A549 (cell line): ENCODE results near the gene TYW1B. TPM values are rescaled to one million over a fixed set of nuclear protein-coding genes. Genes with fewer than 3 reads are reported as not detected.
"Not testable (repeated sequence)": the region's sequence is repeated elsewhere in the genome, so short reads cannot be mapped to it uniquely, and the experiment has no call there.

Experiments used
- ATAC-seq, 2 experiments: fragments of 200-7000 bp in 1 of 2; fragments of >200 bp in 1 of 2; cut with Nextera tagmentation in 1 of 2; cut with Tn5 transposase in 1 of 2; 3 replicates each; pipeline versions ENCODE4 v1.8.0 to v1.9.1; 2018 to 2020; ENCODE audit warnings: mild to moderate bottlenecking in 1 of 2, moderate library complexity in 1 of 2
- CTCF ChIA-PET: fragments of 300-600 bp; sonication (Branson Sonifier 250); formaldehyde crosslinking; extraction: SDS; loops from one replicate; lab custom pipeline; 2021; ENCODE audit warnings: antibody characterized with exemption, inconsistent platforms; lab: Yijun Ruan, JAX
- POLR2A ChIA-PET: fragments of 350-600 bp; formaldehyde crosslinking; extraction: SDS; loops from one replicate; lab custom pipeline; 2021; ENCODE audit warnings: antibody characterized with exemption, inconsistent platforms; lab: Yijun Ruan, JAX
- DNase-seq, 2 experiments: peaks; one replicate each; pipeline versions ENCODE4 v3.0.0 to v3.0.0-alpha.2; 2011 to 2016; ENCODE audit warnings: low read depth in 1 of 2, low spot score in 1 of 2
- FAIRE-seq: peaks from 2 replicates; lab custom pipeline; 2011; peaks lifted over from hg19 to GRCh38; lab: Jason Lieb, UNC
- H3K27ac ChIP-seq, 2 experiments: fragments of >200 bp; sonication (Bioruptor Twin); formaldehyde crosslinking; 3 replicates each; pipeline ENCODE4 v1.5.1; 2016 to 2017
- H3K4me1 ChIP-seq: fragments of >200 bp; sonication (Bioruptor Twin); formaldehyde crosslinking; 3 replicates; pipeline ENCODE4 v1.6.1; 2016
- H3K4me2 ChIP-seq: fragments of >200 bp; sonication (Bioruptor Twin); formaldehyde crosslinking; 3 replicates; pipeline ENCODE4 v1.6.1; 2016
- H3K4me3 ChIP-seq: fragments of >200 bp; sonication (Bioruptor Twin); formaldehyde crosslinking; 3 replicates; pipeline ENCODE4 v1.5.1; 2016
- H3K9me3 ChIP-seq: fragments of >200 bp; sonication (Bioruptor Twin); formaldehyde crosslinking; 3 replicates; pipeline ENCODE4 v1.6.1; 2016
- CHD4 ChIP-seq: fragments of 200-600 bp; sonication (generic); IDR thresholded peaks from 2 replicates; pipeline ENCODE4 v1.6.1; 2016; ENCODE audit warnings: antibody characterized with exemption, mild to moderate bottlenecking, borderline replicate concordance
- FOSL2 ChIP-seq, 2 experiments: fragments of 450-650 bp in 1 of 2; fragments of >200 bp in 1 of 2; sonication (Bioruptor Twin) in 1 of 2; formaldehyde crosslinking; IDR thresholded peaks; 2 replicates each; pipeline versions ENCODE4 v1.5.0 to v1.6.1; 2016 to 2020; ENCODE audit warnings: mild to moderate bottlenecking in 1 of 2, moderate library complexity in 1 of 2
- GATA3 ChIP-seq: IDR thresholded peaks from 2 replicates; pipeline ENCODE4 v1.6.1; 2012; ENCODE audit warnings: borderline replicate concordance
- HDAC2 ChIP-seq: fragments of 200-600 bp; sonication (generic); IDR thresholded peaks from 2 replicates; pipeline ENCODE4 v1.6.1; 2016
- HOXA7 ChIP-seq: fragments of 250-450 bp; sonication (Bioruptor Pico); IDR thresholded peaks from 2 replicates; pipeline ENCODE4 v1.5.0; 2020; ENCODE audit warnings: mild to moderate bottlenecking, moderate library complexity
- HOXB13 ChIP-seq: fragments of 250-450 bp; sonication (Bioruptor Pico); IDR thresholded peaks from 2 replicates; pipeline ENCODE4 v1.5.0; 2020; ENCODE audit warnings: low read depth, mild to moderate bottlenecking, moderate library complexity
- HOXB5 ChIP-seq: fragments of 250-450 bp; sonication (Bioruptor Pico); IDR thresholded peaks from 2 replicates; pipeline ENCODE4 v1.5.0; 2020; ENCODE audit warnings: mild to moderate bottlenecking, moderate library complexity
- JUN ChIP-seq, 2 experiments: fragments of >200 bp; sonication (Bioruptor Twin); formaldehyde crosslinking; IDR thresholded peaks; 2 replicates in 1 of 2; 3 replicates in 1 of 2; pipeline ENCODE4 v1.6.1; 2016 to 2017
- JUNB ChIP-seq: fragments of >200 bp; sonication (Bioruptor Twin); formaldehyde crosslinking; IDR thresholded peaks from 2 replicates; pipeline ENCODE4 v1.6.1; 2016
- MAFK ChIP-seq: fragments of 450-650 bp; IDR thresholded peaks from 2 replicates; pipeline ENCODE4 v1.6.1; 2014; ENCODE audit not compliant: partially characterized antibody
- MAZ ChIP-seq: fragments of 150-350 bp; IDR thresholded peaks from 2 replicates; pipeline ENCODE4 v1.6.1; 2014; ENCODE audit warnings: antibody characterized with exemption, low read depth, low read length, borderline replicate concordance
- MYC ChIP-seq: IDR thresholded peaks from 2 replicates; pipeline ENCODE4 v1.6.1; 2012; ENCODE audit warnings: mild to moderate bottlenecking, inconsistent platforms, low read length, improper control_type of control experiment, borderline replicate concordance
- POLR2AphosphoS2 ChIP-seq: conservative IDR thresholded peaks from 2 replicates; pipeline ENCODE4 v1.6.1; 2012; ENCODE audit warnings: low read length, improper control_type of control experiment, inconsistent platforms
- RAD21 ChIP-seq, 2 experiments: fragments of >200 bp in 1 of 2; sonication (Bioruptor Twin) in 1 of 2; formaldehyde crosslinking in 1 of 2; IDR thresholded peaks in 1 of 2; conservative IDR thresholded peaks in 1 of 2; 2 replicates in 1 of 2; 3 replicates in 1 of 2; pipeline ENCODE4 v1.6.1; 2012 to 2018; ENCODE audit warnings: inconsistent platforms in 1 of 2
- RCOR1 ChIP-seq: fragments of 150-350 bp; IDR thresholded peaks from 2 replicates; pipeline ENCODE4 v1.6.1; 2014; ENCODE audit warnings: antibody characterized with exemption, low read length, low read depth
- RNF2 ChIP-seq: fragments of 200-600 bp; sonication (generic); IDR thresholded peaks from 2 replicates; pipeline ENCODE4 v1.6.1; 2016; ENCODE audit warnings: low read depth, mild to moderate bottlenecking, antibody characterized with exemption, moderate library complexity, borderline replicate concordance
- ZC3H11A ChIP-seq: fragments of 450-650 bp; IDR thresholded peaks from 2 replicates; pipeline ENCODE4 v1.6.1; 2014; ENCODE audit warnings: antibody characterized with exemption, mild to moderate bottlenecking
- WGBS: methylation state at CpG from one replicate; pipeline ENCODE4 v1.1.6; 2017; ENCODE audit errors: missing lambda C conversion rate; 5-methylcytosine and 5-hydroxymethylcytosine counted together
- polyA plus RNA-seq, 4 experiments: library from polyadenylated mRNA; depleted of rRNA in 3 of 4; stranded (reverse); fragments of >200 nt; fragmentation: RNase III in 1 of 4; extraction: RNeasy Plus Mini Kit Qiagen cat#74134 plus additional on column Dnase treatment in 1 of 4; gene quantifications; 2 replicates in 3 of 4; 3 replicates in 1 of 4; pipeline ENCODE4 v1.2.3, GENCODE V29; 2011 to 2017
- TF ChIP-seq, protein P1 (sequence below): fragments of >200 bp; sonication (Bioruptor Twin); formaldehyde crosslinking; IDR thresholded peaks from 2 replicates; pipeline ENCODE4 v1.6.1; 2016
- TF ChIP-seq, protein P2 (sequence below): fragments of 250-450 bp; sonication (Bioruptor Pico); IDR thresholded peaks from 2 replicates; pipeline ENCODE4 v1.5.0; 2020; ENCODE audit warnings: low read depth, mild to moderate bottlenecking, moderate library complexity
- TF ChIP-seq, protein P3 (sequence below): IDR thresholded peaks from 2 replicates; pipeline ENCODE4 v1.6.1; 2012
- TF ChIP-seq, protein P4 (sequence below): fragments of >200 bp; sonication (Bioruptor Twin); formaldehyde crosslinking; IDR thresholded peaks from 3 replicates; pipeline ENCODE4 v1.6.1; 2016
- TF ChIP-seq, protein P5 (sequence below): IDR thresholded peaks from 2 replicates; pipeline ENCODE4 v1.6.1; 2012
- TF ChIP-seq, protein P6 (sequence below): IDR thresholded peaks from 2 replicates; pipeline ENCODE4 v1.6.1; 2012; ENCODE audit warnings: low read depth, borderline replicate concordance

Gene TYW1B
- polyA plus RNA-seq, 2 of the 4 experiments (the other 2 are of a cell fraction), result 2.7 to 4.6 TPM

DNA sequence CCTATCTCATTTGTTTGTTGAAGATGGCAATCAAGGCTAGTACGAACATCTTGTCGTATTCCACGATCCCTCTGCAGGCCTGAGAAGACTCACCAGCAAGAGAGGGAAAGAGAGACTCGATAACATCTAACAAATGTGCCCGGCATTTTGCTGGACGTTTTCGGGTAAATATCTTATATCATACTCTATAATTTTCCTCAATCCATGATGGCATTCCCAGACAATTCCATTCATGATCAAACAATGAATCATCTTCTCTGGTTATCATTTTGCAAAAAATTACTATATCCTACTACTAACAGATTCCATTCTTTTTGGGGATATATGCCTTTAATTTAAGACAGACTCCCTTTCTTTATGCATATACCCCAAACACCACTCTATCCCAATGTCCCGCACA, 118.1 kb downstream of the TYW1B start:
- POLR2A ChIA-PET, result no interaction called here
- CTCF ChIA-PET, result no interaction called here

DNA sequence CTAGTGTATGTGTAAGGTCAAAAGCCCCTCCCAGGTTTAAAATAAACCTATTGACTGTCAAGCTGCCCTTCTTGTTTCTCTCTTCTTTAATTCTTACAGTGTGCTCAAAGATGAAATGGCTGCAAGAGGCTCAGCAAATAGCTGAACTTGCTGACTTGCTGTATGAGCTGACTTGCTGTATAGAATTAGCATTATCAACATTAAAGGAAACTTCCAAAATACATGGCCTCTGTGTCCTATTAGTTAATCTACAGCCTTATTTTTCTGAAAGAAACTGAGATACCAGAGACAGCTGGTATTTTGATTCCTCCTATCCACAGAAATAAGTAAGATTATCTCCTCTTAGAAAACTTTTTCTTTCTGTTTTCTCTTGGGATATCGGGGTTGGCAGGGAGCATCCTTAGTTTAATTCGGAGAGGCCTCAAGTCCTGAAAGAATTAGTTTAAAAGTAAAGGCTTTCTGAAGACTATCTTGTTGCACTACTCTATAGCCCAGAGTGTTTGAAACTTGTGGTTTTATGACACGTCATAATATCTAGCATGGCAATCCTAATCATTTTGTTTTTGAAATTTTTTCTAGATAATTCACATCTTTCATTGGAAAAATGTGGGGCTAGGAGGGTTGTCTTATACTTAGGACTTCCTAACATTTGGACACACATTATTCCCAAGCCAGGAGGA, 119.5 kb downstream of the TYW1B start:
- peak; percentile 67 for FAIRE-seq
- DNase-seq, H3K4me3 ChIP-seq, CTCF ChIA-PET, H3K9me3 ChIP-seq, H3K4me2 ChIP-seq, POLR2A ChIA-PET, H3K27ac ChIP-seq, ATAC-seq: not testable (repeated sequence)
- 73% methylated on average over 3 of the region's 3 CpGs for WGBS
- peaks cover 15% of the 10 kb centered on the region; the same call in 2 of the 3 replicates for H3K4me1 ChIP-seq

More for the DNA sequence above, 118.1 kb downstream of the TYW1B start:
- 57% methylated on average over 8 of the region's 8 CpGs for WGBS
- H3K9me3 ChIP-seq, result no peaks in the 10 kb centered on the region
- DNase-seq (no peak), ATAC-seq (peak in 1 of 2 experiments; percentile 30; a peak in 2 of 6 replicates), FAIRE-seq (no peak)
- H3K4me2 ChIP-seq, result peak overlapping the region; percentile 16; the same call in 2 of the 3 replicates
- no peak overlapping the region for H3K27ac ChIP-seq
- TF ChIP-seq RAD21 (conservative IDR thresholded peaks at IDR 0.05 in 1 of 2, IDR thresholded peaks at IDR 0.05 in 1 of 2) (no peak), RNF2 (no peak), GATA3 (peak; percentile 16; the same call in 1 of the 2 replicates), HOXA7 (CRISPR knock-in tag) (no peak), MAZ (no peak), JUN (IDR thresholded peaks at IDR 0.05) (no peak)
- TF ChIP-seq, protein P1, sequence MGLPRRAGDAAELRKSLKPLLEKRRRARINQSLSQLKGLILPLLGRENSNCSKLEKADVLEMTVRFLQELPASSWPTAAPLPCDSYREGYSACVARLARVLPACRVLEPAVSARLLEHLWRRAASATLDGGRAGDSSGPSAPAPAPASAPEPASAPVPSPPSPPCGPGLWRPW, result no peak
- TF ChIP-seq, protein P2, sequence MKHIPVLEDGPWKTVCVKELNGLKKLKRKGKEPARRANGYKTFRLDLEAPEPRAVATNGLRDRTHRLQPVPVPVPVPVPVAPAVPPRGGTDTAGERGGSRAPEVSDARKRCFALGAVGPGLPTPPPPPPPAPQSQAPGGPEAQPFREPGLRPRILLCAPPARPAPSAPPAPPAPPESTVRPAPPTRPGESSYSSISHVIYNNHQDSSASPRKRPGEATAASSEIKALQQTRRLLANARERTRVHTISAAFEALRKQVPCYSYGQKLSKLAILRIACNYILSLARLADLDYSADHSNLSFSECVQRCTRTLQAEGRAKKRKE (CRISPR knock-in tag), result no peak
- TF ChIP-seq, protein P3, sequence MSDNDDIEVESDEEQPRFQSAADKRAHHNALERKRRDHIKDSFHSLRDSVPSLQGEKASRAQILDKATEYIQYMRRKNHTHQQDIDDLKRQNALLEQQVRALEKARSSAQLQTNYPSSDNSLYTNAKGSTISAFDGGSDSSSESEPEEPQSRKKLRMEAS, result no peak
- H3K4me3 ChIP-seq, result no peak overlapping the region
- peaks cover 15% of the 10 kb centered on the region; the same call in 2 of the 3 replicates for H3K4me1 ChIP-seq

DNA sequence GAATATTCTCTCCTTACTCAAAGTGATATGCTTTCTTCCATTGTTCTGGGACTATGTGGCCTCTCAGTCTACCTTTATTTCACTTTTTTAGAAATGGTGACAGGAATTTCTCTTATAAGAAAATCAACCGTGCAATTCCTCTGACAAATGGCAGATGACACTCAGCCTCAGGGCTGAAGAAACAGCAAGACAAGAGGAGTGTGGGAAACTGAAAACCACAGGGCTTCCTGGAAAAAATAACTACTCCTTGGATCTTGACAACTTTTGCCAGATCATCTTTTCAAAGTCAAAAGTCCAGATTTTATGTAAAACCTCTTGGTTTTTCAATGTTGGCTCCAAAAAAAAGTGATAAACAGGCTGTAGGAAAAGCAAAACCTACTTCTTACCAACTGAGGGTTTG, 121.5 kb downstream of the TYW1B start:
- ATAC-seq (no peak), DNase-seq (no peak), FAIRE-seq (peak; percentile 54)
- Histone ChIP-seq H3K4me1 (peaks cover 15% of the 10 kb centered on the region; the same call in 2 of the 3 replicates), H3K9me3 (no peaks in the 10 kb centered on the region), H3K4me2 (no peak overlapping the region), H3K4me3 (no peak overlapping the region), H3K27ac (no peak overlapping the region)
- 72% methylated on average over 1 of the region's 1 CpG for WGBS
- ChIA-PET POLR2A (no interaction called here), CTCF (no interaction called here)
- TF ChIP-seq HOXA7 (CRISPR knock-in tag) (no peak), CHD4 (no peak), MAFK (no peak), JUN (IDR thresholded peaks at IDR 0.05) (no peak), MYC (no peak), ZC3H11A (no peak), HOXB5 (CRISPR knock-in tag) (no peak), JUNB (no peak), HDAC2 (no peak), FOSL2 (IDR thresholded peaks at IDR 0.05) (no peak), FOSL2 (CRISPR knock-in tag; IDR thresholded peaks at IDR 0.05) (no peak), HOXB13 (no peak), POLR2AphosphoS2 (no peak), RCOR1 (no peak)
- TF ChIP-seq, protein P4, sequence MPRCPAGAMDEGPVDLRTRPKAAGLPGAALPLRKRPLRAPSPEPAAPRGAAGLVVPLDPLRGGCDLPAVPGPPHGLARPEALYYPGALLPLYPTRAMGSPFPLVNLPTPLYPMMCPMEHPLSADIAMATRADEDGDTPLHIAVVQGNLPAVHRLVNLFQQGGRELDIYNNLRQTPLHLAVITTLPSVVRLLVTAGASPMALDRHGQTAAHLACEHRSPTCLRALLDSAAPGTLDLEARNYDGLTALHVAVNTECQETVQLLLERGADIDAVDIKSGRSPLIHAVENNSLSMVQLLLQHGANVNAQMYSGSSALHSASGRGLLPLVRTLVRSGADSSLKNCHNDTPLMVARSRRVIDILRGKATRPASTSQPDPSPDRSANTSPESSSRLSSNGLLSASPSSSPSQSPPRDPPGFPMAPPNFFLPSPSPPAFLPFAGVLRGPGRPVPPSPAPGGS, result no peak
- TF ChIP-seq, protein P5, sequence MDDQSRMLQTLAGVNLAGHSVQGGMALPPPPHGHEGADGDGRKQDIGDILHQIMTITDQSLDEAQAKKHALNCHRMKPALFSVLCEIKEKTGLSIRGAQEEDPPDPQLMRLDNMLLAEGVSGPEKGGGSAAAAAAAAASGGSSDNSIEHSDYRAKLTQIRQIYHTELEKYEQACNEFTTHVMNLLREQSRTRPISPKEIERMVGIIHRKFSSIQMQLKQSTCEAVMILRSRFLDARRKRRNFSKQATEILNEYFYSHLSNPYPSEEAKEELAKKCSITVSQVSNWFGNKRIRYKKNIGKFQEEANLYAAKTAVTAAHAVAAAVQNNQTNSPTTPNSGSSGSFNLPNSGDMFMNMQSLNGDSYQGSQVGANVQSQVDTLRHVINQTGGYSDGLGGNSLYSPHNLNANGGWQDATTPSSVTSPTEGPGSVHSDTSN, result no peak
- TF ChIP-seq, protein P6, sequence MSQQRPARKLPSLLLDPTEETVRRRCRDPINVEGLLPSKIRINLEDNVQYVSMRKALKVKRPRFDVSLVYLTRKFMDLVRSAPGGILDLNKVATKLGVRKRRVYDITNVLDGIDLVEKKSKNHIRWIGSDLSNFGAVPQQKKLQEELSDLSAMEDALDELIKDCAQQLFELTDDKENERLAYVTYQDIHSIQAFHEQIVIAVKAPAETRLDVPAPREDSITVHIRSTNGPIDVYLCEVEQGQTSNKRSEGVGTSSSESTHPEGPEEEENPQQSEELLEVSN, result no peak
- TF ChIP-seq, protein P3, result no peak

DNA sequence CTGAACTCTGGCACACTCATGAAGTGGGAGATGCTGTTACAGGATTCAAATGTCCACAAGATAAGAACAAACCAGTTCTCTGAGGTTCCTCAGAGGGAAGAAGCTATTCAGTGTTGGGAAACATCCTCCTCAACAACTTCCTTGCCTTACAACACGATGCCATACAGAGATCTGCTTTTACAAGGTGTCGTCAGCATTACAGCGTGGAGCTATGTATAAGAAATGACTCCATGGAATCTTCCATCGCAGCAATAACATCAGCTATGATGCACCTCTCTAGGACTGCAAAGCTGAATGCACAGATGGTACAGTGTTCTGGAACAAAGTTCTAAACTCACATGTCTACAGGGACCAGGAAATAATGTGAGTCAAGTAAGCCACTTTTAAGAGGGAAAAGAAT, 122.3 kb downstream of the TYW1B start:
- DNase-seq, H3K9me3 ChIP-seq, CTCF ChIA-PET, H3K4me2 ChIP-seq, POLR2A ChIA-PET, H3K4me3 ChIP-seq, H3K4me1 ChIP-seq, H3K27ac ChIP-seq, ATAC-seq, FAIRE-seq: not testable (repeated sequence)
- WGBS, result 78% methylated on average over 4 of the region's 4 CpGs
